HG02759 (cell line): ENCODE data around the gene ARFGAP1.
"Not testable (repeated sequence)": the region's sequence is repeated elsewhere in the genome, so short reads cannot be mapped to it uniquely, and the experiment has no call there.

Experiments used
- ATAC-seq: cut with Tn5 transposase; IDR thresholded peaks from one replicate; pipeline ENCODE4 v1.9.1; 2021; ENCODE audit warnings: mild to moderate bottlenecking, moderate library complexity; ENCODE audit not compliant: unreplicated experiment

Gene ARFGAP1

DNA sequence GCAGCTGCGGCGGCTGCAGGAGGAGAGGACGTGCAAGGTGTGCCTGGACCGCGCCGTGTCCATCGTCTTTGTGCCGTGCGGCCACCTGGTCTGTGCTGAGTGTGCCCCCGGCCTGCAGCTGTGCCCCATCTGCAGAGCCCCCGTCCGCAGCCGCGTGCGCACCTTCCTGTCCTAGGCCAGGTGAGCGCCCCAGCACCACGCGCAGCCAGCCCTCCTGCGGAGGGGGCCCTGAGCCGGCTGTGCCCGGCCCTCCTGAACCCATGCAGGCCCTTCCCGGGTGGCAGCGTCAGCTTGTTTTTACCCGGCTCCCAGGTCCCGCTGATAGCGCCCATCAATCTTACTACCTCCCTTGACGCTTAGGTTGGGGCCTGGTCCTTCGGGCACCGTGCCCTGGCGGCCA lies 33.2 kb upstream of the ARFGAP1 start:
- ATAC-seq, result no peak

DNA sequence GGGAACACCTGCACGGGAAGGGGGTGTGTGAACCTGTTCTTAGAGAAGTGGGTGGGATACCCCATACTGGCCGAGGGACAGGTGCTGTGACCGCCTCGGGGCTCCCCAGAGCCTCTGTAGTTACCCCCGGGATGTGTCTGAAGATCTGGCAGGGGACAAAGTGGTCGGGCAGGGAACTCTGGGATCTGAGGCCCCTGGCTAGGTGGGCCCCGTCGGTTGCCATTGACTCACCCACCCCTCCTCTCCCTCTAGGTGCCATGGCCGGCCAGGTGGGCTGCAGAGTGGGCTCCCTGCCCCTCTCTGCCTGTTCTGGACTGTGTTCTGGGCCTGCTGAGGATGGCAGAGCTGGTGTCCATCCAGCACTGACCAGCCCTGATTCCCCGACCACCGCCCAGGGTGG lies 32.6 kb upstream of the ARFGAP1 start:
- ATAC-seq, result no peak

DNA sequence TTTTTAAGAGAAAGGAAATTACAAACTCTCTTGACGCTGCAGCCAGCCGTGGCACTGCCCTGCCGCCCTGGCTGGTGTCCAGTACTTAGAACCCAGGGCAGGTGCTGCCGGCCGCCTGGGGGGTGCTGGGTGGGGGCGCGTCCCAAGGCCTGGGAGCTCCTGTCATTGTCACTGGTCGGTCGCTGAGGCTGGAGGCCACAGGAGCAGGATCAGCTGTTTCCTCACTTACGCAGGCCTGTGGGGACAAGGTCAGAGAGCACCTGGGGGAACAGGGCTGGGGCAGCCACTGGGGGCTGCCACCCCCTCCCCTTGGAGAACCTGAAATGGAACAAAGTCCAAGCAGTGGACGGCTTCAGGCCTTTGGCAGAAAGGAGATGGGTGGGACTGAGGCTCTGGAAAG lies 31.3 kb upstream of the ARFGAP1 start:
- ATAC-seq, result no peak

DNA sequence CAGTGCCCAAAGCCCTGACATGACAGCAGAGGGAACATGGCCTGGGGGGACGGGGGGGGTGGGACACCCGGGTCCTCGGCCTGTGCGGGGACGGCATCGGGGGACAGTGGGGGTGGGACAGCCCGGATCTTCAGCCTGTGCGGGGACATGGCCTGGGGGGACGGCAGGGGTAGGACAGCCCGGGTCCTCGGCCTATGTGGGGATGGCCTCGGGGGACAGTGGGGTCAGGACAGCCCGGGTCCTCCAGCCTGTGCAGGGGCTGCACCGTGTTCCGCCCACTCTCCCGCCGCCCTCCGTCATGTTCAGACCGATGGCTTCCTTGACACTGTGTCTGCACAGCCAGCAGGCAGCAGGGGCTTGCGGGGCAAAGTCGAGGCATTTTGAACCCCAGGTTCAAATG lies 29.9 kb upstream of the ARFGAP1 start:
- ATAC-seq, result no peak

DNA sequence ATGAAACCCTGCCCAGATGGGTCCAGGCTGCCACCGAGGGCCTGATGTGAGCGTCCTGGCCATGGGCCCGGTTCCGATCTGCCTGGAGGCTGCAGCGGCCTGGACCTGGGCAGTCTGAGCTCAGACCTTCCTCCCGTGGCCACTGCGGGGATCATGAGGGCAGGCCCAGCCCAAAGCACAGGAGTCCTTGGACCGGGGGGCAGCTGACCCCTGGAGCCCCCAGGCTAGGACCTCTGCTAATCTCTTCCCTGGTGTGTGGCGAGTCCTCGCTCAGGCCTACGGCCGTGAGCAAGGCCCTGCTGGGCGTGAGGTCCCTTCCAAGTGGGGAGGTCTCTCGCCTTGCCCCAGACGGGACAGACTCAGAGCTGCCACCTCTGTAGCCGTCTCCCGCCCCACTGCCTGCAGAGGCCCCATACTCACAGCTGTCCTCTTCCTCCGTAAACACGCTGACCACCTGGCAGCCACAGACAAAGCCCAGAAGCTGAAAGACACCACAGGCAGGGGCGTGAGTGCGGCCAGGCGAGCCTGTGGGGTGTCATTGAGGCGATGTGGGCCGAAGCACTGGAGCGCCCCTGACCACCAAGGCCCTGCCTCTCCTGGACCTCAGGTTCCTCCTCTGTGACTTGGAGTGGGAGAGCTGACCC lies 28.9 kb upstream of the ARFGAP1 start:
- no peak for ATAC-seq

DNA sequence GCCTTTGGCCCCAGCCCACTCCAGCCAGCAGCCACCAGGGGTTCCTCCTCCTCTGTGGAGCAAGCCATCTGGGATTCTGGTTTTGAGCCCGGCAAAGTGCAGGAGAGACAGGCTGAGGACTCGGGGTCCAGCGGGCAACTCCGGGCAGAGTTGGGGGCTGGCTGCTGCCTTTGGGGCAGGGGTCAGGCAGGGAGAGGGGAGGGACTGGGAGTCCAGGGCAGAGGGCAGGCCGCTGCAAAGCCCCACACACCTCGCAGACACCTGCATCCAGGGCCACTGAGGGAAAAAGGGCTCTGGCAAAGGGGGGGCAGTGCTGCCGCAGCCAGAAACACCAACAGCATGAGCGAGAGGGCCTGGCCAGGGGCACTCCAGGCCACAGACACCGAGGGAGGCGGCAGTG lies 28.1 kb upstream of the ARFGAP1 start:
- ATAC-seq, result no peak

DNA sequence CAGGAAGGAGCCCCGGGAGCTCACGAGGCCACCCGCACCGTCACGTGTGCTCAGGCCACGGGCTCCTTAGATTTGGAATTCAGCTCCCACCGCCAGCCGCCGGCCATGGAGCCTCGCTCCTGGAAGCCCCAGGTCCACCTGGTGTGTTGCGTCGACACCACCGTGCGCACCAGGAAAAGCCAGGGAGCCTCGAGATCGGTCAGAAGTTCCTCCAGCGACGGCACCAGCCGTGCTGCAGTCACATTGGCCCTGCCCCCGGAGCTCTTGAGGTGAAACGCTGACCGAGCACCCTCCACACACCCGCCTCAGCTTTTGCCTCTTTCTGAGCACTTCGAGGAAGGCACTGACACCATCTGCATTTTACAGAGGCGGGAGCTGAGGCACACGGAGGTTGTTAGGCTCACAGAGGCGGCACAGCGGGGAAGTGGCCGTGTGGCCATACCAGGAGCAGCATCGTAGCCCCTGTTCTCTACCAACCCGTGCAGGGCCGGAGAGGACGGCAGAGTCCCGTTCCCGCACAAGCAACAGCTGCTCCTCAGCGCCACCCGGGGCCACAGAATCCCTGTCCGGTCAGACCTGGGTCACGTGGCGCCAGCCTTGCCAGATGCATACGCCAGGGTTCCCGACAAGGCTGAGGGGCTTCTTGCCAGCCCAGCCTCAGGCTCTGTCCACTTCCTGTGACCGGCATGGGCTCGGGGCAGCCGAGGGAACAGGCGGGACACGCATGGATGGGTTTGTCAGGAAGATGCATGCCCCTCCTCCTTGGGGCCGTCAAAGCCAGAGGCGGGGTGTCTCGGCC lies 25.9 kb upstream of the ARFGAP1 start:
- ATAC-seq, result no peak

DNA sequence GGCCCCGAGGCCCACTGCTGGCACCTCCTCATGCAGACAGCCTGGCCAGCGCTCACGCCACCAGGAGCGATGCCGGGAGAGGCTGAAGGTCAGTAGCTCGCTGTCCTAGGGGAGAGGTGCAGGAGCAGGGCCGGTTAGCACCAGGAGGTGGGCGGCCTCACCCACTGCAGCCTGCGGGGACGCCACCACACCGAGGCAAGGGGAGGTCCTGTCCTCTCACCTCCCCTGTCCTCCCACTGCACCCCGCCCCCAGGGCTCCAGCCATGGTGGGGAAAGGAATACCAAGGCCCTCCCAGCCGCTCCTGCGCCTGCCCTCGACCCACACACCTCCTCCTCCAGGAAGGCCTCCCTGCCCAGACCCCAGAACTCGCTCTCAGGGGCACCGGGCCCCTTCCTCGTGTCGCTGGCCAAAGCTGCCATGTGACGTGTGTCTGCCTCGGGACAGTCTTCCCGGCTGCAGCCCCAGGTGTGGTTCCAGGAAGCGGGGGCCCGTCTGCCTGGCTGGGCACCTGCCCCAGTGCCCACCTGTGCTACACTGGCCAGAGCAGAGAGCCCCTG lies 24.9 kb upstream of the ARFGAP1 start:
- ATAC-seq, result no peak

DNA sequence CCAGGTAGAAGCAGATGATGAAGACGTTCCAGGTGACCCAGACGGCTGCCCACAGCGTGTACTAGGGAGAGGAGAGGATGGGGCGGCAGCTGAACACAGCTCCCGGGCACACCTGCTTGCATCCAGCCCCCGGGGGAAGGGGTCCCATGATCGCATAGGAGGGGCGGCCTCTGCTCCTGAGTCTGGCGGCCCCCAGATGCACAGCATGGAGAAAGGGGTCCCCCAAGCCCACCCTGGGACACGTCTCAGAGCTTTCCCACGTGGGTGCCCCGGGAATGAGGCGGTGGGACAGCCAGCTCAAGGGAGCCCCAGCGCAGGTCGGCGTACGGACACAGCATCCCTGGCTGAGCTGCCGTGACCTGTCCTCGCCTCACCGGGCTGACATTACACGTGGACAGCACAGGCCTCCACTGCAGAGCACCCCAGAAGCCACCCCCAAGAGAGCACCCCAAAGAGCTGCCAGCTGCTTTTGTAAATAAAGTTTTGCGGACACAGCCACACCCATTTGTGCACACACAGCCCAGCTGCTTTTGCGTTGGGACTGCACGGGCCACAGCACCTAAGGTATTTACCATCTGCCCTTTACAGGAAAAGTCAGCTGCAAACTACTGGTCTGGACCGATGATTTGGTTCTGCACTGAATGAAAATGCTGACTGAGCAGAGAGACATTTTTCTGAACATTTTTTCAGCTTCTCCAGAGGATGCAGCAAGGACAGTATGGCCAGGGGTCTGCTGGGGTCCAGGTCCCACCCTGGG lies 23.6 kb upstream of the ARFGAP1 start:
- no peak for ATAC-seq

DNA sequence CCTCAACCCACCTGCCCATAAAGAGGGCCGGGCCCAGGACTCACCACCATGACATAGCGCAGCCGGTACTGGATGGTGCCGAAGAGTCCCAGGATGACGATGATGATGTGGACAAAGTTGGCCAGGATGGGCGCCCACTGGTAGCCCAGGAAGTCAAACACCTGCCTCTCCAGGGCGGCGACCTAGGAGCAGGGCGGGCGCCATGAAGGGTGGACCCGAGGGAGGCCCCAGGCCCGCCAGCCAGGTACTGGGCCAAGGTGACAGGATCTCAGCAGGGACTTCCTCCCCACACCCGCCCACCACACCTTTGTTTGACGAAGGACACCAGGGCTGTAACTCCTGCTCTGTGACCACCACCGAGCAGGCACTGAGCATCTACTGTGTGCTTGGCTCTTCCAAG lies 22.7 kb upstream of the ARFGAP1 start:
- no peak for ATAC-seq

DNA sequence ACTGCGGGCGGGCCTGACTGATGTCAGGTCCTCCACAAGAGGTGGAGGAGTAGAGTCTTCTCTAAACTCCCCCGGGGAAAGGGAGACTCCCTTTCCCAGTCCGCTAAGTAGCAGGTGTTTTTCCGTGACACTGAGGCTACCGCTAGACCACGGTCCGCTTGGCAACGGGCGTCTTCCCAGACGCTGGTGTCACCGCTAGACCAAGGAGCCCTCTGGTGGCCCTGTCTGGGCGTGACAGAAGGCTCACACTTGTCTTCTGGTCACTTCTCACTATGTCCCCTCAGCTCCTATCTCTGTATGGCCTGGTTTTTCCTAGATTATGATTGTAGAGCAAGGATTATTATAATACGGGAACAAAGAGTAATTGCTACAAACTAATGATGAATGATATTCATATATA lies 21.3 kb upstream of the ARFGAP1 start:
- not testable (repeated sequence) for ATAC-seq

DNA sequence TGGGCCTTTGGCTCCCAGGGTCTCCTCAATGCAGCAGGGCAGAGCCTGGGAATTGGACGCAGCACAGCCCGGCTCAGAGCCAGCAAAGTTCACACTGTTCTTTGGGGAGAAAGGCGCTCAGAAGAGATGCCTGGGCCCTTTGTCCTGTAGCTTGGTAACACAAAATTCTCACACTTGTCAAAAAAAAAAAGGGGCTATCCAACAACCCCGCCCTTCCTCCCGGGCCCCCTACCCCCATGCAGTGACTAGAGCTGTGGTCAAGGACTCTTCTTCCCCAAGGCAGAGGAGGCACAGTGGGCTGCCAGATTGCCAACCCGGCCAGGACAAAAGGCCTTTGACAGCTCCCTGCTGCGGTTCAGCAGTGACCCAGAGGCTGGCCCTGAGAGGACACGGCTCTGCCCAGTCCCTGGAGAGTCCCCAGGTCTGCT lies 20.3 kb upstream of the ARFGAP1 start:
- no peak for ATAC-seq

DNA sequence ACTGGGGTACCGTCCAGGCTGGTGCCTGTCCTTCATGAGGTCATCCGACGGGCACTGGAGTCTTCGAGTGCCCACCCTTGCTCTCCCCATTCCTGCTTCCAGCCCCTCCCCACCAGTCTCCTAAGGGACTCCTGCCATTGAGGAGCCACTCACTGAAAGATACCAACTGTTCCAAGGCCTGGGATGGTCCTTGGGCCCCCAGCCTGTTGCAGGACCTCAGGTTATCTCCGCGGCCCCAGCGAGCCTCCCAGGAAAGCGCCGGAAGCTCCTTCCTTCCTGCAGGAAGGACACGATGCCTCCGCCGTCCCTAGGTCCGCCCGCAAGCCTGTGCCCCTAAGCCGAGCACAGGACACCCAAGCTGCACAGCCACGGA lies 19.6 kb upstream of the ARFGAP1 start:
- ATAC-seq, result no peak

DNA sequence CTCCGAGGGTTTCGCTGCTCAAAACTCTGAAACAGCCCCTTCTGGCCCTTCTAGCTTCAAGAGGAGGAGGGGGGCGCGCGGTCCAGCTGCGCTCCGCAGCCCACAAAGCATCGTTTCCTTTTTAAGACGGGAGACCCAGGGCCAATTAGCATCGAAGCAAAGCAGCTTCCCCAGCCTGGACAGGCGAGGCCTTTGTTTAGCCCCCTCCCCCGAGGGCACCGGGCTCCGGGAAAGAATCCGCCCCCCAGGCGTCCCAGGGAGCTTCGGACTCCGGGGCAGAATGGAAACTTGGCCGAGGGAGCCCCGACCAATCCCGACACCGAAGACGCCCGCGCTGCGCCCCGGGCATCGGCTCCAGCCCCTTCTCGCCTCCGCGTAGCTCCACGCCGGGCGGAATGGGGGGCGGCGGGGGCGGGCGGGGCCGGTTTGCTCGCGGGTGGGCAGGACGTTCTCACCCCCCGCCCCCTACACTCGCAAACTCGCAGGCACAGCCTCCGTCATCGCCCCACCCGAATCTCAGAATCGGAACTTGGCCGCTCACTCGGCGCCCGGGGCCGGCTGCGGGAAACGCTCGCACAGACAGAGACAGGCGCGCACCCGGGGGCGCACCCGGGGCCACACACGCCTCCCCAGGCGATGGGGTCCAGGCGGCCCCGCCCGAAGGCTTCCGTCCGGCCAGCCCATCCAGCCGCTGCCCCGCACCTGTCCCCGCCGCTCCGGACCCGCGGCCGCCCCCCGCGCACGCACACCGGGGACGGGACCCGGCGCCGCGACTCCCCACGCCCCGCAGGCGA lies 19.0 kb upstream of the ARFGAP1 start:
- no peak for ATAC-seq

DNA sequence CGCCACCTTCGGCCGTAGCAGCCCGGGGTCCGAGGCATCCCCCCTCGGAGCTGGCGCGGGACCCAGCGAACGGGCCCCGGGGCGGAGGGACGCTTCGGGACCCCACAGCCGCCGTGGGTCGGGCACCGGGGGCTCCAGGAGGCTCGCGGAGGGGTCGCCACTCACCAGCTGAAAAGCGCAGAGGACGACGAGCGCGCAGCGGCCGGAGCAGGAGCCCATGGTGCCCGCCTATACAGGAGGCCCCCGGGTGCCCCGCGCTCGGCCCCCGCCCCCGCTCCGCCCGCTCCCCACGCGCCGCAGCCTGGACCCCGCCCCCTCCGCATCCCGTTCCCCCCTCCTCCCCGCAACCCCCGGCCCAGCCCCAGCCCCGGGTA lies 18.4 kb upstream of the ARFGAP1 start, which contains the start of gene NKAIN4:
NKAIN4 (minus strand) TSS at position 232 of the 374 bp plus-strand sequence; CDS start at position 219, 13 bp downstream.
- ATAC-seq, result no peak

DNA sequence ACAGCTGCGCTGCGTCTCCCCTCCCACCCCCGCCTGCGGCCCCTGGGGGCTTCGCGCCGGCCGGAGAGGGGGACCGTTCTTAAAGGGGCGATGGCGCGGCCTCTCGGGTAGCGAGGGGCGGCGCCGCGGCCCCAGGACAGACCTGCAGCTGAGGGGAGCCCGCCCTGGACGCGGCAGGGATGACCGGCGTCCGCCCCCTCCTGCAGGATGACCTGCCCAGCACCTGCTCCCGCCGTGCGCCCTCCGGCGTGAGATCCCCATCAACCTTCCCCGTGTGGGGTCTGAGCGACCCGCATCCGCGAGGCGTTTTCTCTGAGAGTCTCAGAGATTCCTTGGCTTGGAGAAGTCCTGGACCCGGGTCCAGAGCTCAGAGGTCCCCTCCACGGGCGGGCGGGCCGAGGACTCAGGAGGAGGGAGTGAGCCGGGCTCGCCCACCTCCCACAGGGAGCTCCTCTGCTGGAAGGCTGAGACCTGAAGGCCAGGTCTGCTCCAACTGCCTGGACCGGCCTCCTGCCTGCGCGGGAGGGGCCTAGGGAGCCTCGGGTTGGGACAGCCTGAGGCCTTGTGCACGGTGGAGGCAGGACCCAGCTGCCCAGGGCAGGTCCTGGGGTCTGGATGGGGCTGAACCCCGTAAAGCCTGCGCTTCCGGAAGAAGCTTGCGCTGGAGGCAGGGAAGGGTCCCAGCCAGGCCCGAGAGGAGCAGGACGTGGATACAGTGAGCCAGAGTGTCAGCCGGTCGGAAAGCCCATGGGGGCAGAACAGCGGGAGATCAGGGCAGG lies 17.8 kb upstream of the ARFGAP1 start:
- no peak for ATAC-seq

DNA sequence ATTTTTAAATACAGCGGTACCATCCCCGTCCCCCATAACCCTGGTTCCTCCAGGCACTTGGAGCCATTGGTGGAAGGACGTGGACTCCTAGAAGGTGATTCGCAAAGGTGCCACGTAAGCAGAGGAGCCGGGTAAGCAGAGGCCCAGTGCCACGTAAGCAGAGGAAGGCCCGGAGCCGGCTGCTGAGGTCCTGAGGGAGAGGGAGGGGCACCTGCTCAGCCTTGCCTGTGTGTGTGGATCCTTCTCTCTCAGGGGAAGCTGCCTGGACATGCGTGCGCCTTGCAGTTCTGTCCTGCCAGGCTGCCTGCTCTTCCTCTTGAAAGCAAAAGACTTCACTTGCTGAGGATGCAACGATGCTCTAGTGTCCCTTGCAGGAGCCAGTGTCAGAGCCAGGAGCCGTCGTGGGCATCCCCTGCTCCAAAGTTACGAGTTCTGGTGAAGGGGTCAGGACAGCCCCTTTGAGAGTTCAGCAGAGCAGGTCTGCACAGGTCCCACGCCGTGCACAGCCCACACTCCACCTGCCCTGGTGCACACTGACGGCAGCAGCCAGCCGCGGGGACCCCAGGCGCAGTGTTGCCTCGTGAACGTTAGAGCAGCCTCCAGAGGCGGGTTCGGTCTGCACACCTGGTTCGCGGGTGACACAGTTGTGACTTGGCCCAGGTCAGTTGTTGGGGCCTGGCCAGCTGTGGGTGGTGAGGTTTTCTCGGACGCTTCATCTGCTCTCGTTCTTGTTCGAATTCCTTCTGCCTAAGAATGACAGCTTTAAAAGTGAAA lies 16.5 kb upstream of the ARFGAP1 start:
- no peak for ATAC-seq

DNA sequence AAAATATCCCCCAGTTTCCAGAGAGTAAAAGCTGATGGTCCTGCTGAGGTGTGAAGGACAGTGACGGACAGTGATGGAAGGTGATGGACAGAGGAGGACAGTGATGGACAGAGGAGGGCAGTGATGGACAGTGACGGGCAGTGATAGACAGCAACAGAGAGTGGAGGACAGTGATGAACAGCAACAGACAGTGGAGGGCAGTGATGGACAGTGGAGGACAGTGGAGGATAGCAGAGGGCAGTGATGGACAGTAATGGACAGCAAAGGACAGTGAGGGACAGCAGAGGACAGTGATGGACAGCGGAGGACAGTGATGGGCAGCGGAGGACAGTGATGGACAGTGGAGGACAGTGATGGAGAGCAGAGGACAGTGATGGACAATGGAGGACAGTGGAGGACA lies 15.7 kb upstream of the ARFGAP1 start:
- ATAC-seq, result no peak

DNA sequence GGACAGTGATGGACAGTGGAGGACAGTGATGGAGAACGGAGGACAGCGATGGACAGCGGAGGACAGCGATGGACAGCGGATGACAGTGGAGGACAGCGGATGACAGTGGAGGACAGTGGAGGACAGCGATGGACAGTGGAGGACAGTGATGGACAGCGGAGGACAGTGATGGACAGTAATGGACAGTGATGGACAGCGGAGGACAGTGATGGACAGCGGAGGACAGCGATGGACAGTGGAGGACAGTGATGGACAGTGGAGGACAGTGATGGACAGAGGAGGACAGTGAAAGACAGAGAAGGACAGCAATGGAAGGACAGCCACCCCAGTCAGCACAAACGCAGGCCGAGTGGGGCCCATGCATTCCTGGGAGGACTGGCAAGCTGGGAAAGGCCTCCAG lies 15.0 kb upstream of the ARFGAP1 start:
- ATAC-seq, result no peak
